Liver (tissue), 9 donors: ENCODE results near the gene NTN1. TPM values are rescaled to one million over a fixed set of nuclear protein-coding genes. Genes with fewer than 3 reads are reported as not detected.

Experiments used
- DNase-seq: peaks from one replicate; pipeline ENCODE4 v3.0.0-alpha.2; 2017; ENCODE audit warnings: low spot score
- H3K27ac ChIP-seq, 2 donors: one replicate each; pipeline ENCODE4 v1.7.0; 2013; ENCODE audit warnings: inconsistent platforms in 2 of 2, low read length in 2 of 2, control low read depth in 1 of 2, low read depth in 1 of 2, mild to moderate bottlenecking in 1 of 2
- H3K27me3 ChIP-seq, 4 donors: one replicate each; pipeline versions ENCODE4 v1.6.1 to v1.7.0; 2013; ENCODE audit warnings: low read length in 3 of 4, inconsistent platforms in 1 of 4, mild to moderate bottlenecking in 1 of 4, moderate library complexity in 1 of 4; ENCODE audit not compliant: control insufficient read depth in 4 of 4, insufficient read depth in 4 of 4
- H3K36me3 ChIP-seq, 4 donors: one replicate each; pipeline versions ENCODE4 v1.6.1 to v1.7.0; 2013; ENCODE audit warnings: low read length in 3 of 4, mild to moderate bottlenecking in 3 of 4, low read depth in 1 of 4, moderate library complexity in 1 of 4; ENCODE audit not compliant: control insufficient read depth in 4 of 4, insufficient read depth in 3 of 4
- H3K4me1 ChIP-seq, 4 donors: one replicate each; pipeline versions ENCODE4 v1.6.1 to v1.7.0; 2013; ENCODE audit warnings: low read length in 3 of 4, mild to moderate bottlenecking in 3 of 4, moderate library complexity in 1 of 4; ENCODE audit not compliant: control insufficient read depth in 4 of 4, insufficient read depth in 4 of 4
- H3K4me3 ChIP-seq, 3 donors: one replicate each; pipeline versions ENCODE4 v1.6.1 to v1.7.0; 2013; ENCODE audit warnings: low read length in 3 of 3, control low read depth in 1 of 3, low read depth in 1 of 3, mild to moderate bottlenecking in 1 of 3
- H3K9ac ChIP-seq, 2 donors: one replicate each; pipeline ENCODE4 v1.7.0; 2013; ENCODE audit warnings: low read length in 2 of 2, mild to moderate bottlenecking in 2 of 2, moderate library complexity in 2 of 2, control low read depth in 1 of 2, low read depth in 1 of 2
- H3K9me3 ChIP-seq, 4 donors: one replicate each; pipeline versions ENCODE4 v1.6.1 to v1.7.0; 2013; ENCODE audit warnings: low read length in 3 of 4; ENCODE audit not compliant: control insufficient read depth in 4 of 4
- ATF3 ChIP-seq: IDR thresholded peaks from 2 replicates; pipeline ENCODE4 v1.6.1; 2016; ENCODE audit warnings: antibody characterized with exemption
- CTCF ChIP-seq: fragments of 150-350 bp; IDR thresholded peaks from 2 replicates; pipeline ENCODE4 v1.5.1; 2017; ENCODE audit warnings: improper control_type of control experiment, low read depth, low read length; ENCODE audit not compliant: missing input control
- EGR1 ChIP-seq, 2 donors: IDR thresholded peaks; 2 replicates each; pipeline ENCODE4 v1.6.1; 2016 to 2018; ENCODE audit warnings: antibody characterized with exemption in 2 of 2, low read depth in 2 of 2
- FOXA1 ChIP-seq: IDR thresholded peaks from 2 replicates; pipeline ENCODE4 v1.6.1; 2016; ENCODE audit warnings: antibody characterized with exemption
- FOXA2 ChIP-seq: IDR thresholded peaks from 2 replicates; pipeline ENCODE4 v1.6.1; 2016; ENCODE audit warnings: antibody characterized with exemption
- GABPA ChIP-seq, 2 donors: IDR thresholded peaks in 1 of 2; conservative IDR thresholded peaks in 1 of 2; 2 replicates each; pipeline ENCODE4 v1.6.1; 2016; ENCODE audit warnings: antibody characterized with exemption in 2 of 2, mild to moderate bottlenecking in 1 of 2, moderate library complexity in 1 of 2
- HNF4A ChIP-seq, 2 donors: conservative IDR thresholded peaks; 2 replicates each; pipeline ENCODE4 v1.6.1; 2016; ENCODE audit warnings: antibody characterized with exemption in 2 of 2, mild to moderate bottlenecking in 2 of 2
- HNF4G ChIP-seq: IDR thresholded peaks from 2 replicates; pipeline ENCODE4 v1.6.1; 2016; ENCODE audit warnings: antibody characterized with exemption
- JUND ChIP-seq, 2 donors: IDR thresholded peaks; 2 replicates each; pipeline ENCODE4 v1.6.1; 2016; ENCODE audit warnings: antibody characterized with exemption in 2 of 2
- MAX ChIP-seq: IDR thresholded peaks from 2 replicates; pipeline ENCODE4 v1.6.1; 2016; ENCODE audit warnings: antibody characterized with exemption
- RAD21 ChIP-seq, 2 donors: IDR thresholded peaks; 2 replicates each; pipeline ENCODE4 v1.6.1; 2016; ENCODE audit warnings: antibody characterized with exemption in 2 of 2, mild to moderate bottlenecking in 2 of 2
- REST ChIP-seq: IDR thresholded peaks from 2 replicates; pipeline ENCODE4 v1.6.1; 2016; ENCODE audit warnings: antibody characterized with exemption, mild to moderate bottlenecking
- RXRA ChIP-seq, 2 donors: IDR thresholded peaks; 2 replicates each; pipeline ENCODE4 v1.6.1; 2017 to 2018; ENCODE audit warnings: antibody characterized with exemption in 2 of 2, mild to moderate bottlenecking in 1 of 2
- SP1 ChIP-seq: IDR thresholded peaks from 2 replicates; pipeline ENCODE4 v1.6.1; 2018; ENCODE audit warnings: antibody characterized with exemption, mild to moderate bottlenecking
- YY1 ChIP-seq: IDR thresholded peaks from 2 replicates; pipeline ENCODE4 v1.6.1; 2016; ENCODE audit warnings: antibody characterized with exemption, mild to moderate bottlenecking
- ZBTB33 ChIP-seq: IDR thresholded peaks from 2 replicates; pipeline ENCODE4 v1.6.1; 2016; ENCODE audit warnings: antibody characterized with exemption
- WGBS: extraction: QIAGEN DNeasy Blood & Tissue Kit; methylation state at CpG from one replicate; pipeline ENCODE4 v1.1.7; 2013; 5-methylcytosine and 5-hydroxymethylcytosine counted together
- polyA plus RNA-seq, 2 donors: library from polyadenylated mRNA; stranded (reverse) in 1 of 2; unstranded in 1 of 2; fragments of 200-250 nt in 1 of 2; fragments of >200 nt in 1 of 2; fragmentation: Nextera tagmentation in 1 of 2; extraction: Ambion mirVana in 1 of 2; gene quantifications; one replicate each; pipeline versions ENCODE4 v1.2.1 to v1.2.3, GENCODE V29; 2013 to 2015
- total RNA-seq, 2 donors: library from RNA; depleted of rRNA; stranded (reverse); fragments of >200 nt; gene quantifications; one replicate each; pipeline ENCODE4 v1.2.3, GENCODE V29; 2014
- donor health status: healthy.
- donor health status: healthy.
- donor health status: healthy.
- donor health status: healthy.
- donor health status: healthy.

The NTN1 gene
- total and polyA plus RNA-seq, 4 donors, result 0.14 to 8.7 (median 4.3) TPM

GRCh38 chr17:9253308-9253707 is 232.0 kb downstream of the NTN1 start:
- H3K36me3 ChIP-seq, result peaks cover 0 to 3% (median 0%) of the 10 kb centered on the region in 4 donors
- H3K27me3 ChIP-seq, result no peaks in the 10 kb centered on the region
- TF ChIP-seq SP1, result no peak
- TF ChIP-seq FOXA1, result no peak
- no peak for TF ChIP-seq EGR1 (IDR thresholded peaks at IDR 0.05; ENCODE audit: low read depth in 2 of 2)
- TF ChIP-seq HNF4G, result no peak
- TF ChIP-seq MAX, result no peak
- no peak for TF ChIP-seq FOXA2
- TF ChIP-seq ATF3, result no peak
- no peak for TF ChIP-seq GABPA (IDR thresholded peaks at IDR 0.05 in 1 of 2, conservative IDR thresholded peaks at IDR 0.05 in 1 of 2)
- no peak for TF ChIP-seq CTCF
- TF ChIP-seq RXRA (IDR thresholded peaks at IDR 0.05), result no peak
- no peak for TF ChIP-seq JUND (IDR thresholded peaks at IDR 0.05)
- no peak for TF ChIP-seq RAD21 (IDR thresholded peaks at IDR 0.05)
- no peak for TF ChIP-seq HNF4A (conservative IDR thresholded peaks at IDR 0.05)
- no peak for TF ChIP-seq YY1
- TF ChIP-seq REST, result no peak
- H3K9ac ChIP-seq, result no peak overlapping the region
- 76% methylated on average over 3 of the region's 3 CpGs for WGBS
- peaks cover 0 to 6% (median 3%) of the 10 kb centered on the region in 4 donors for H3K4me1 ChIP-seq
- no peaks in the 10 kb centered on the region for H3K9me3 ChIP-seq
- no peak overlapping the region for H3K4me3 ChIP-seq
- no peak overlapping the region for H3K27ac ChIP-seq
- DNase-seq, result no peak

GRCh38 chr17:9254841-9255240 is 233.5 kb downstream of the NTN1 start:
- Histone ChIP-seq H3K27ac (no peak overlapping the region), H3K36me3 (no peaks in the 10 kb centered on the region), H3K4me3 (no peak overlapping the region), H3K9ac (no peak overlapping the region), H3K9me3 (no peaks in the 10 kb centered on the region), H3K4me1 (peaks cover 0 to 13% (median 6%) of the 10 kb centered on the region in 4 donors), H3K27me3 (no peaks in the 10 kb centered on the region)
- DNase-seq, result no peak
- 95% methylated on average over 2 of the region's 2 CpGs for WGBS
- TF ChIP-seq JUND (IDR thresholded peaks at IDR 0.05) (no peak), RAD21 (IDR thresholded peaks at IDR 0.05) (no peak), ZBTB33 (no peak), YY1 (no peak), HNF4A (conservative IDR thresholded peaks at IDR 0.05) (no peak), FOXA2 (no peak), EGR1 (IDR thresholded peaks at IDR 0.05; ENCODE audit: low read depth in 2 of 2) (no peak), REST (no peak), GABPA (IDR thresholded peaks at IDR 0.05 in 1 of 2, conservative IDR thresholded peaks at IDR 0.05 in 1 of 2) (no peak)
